GM12801 (cell line): Measurements from ENCODE around the gene TGM5.

Experiments
- TF ChIP-seq, protein P1 (sequence below): IDR thresholded peaks from one replicate; pipeline ENCODE4 v1.5.1; 2011; ENCODE audit warnings: control low read depth; ENCODE audit not compliant: insufficient read length; ENCODE audit errors: extremely low read depth

The TGM5 gene

GRCh38 chr15:43258781-43259180 is 7.9 kb downstream of the TGM5 start:
- TF ChIP-seq, protein P1, sequence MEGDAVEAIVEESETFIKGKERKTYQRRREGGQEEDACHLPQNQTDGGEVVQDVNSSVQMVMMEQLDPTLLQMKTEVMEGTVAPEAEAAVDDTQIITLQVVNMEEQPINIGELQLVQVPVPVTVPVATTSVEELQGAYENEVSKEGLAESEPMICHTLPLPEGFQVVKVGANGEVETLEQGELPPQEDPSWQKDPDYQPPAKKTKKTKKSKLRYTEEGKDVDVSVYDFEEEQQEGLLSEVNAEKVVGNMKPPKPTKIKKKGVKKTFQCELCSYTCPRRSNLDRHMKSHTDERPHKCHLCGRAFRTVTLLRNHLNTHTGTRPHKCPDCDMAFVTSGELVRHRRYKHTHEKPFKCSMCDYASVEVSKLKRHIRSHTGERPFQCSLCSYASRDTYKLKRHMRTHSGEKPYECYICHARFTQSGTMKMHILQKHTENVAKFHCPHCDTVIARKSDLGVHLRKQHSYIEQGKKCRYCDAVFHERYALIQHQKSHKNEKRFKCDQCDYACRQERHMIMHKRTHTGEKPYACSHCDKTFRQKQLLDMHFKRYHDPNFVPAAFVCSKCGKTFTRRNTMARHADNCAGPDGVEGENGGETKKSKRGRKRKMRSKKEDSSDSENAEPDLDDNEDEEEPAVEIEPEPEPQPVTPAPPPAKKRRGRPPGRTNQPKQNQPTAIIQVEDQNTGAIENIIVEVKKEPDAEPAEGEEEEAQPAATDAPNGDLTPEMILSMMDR: no peak

GRCh38 chr15:43256341-43256740 is 10.4 kb downstream of the TGM5 start:
- TF ChIP-seq, protein P1: no peak

DNA sequence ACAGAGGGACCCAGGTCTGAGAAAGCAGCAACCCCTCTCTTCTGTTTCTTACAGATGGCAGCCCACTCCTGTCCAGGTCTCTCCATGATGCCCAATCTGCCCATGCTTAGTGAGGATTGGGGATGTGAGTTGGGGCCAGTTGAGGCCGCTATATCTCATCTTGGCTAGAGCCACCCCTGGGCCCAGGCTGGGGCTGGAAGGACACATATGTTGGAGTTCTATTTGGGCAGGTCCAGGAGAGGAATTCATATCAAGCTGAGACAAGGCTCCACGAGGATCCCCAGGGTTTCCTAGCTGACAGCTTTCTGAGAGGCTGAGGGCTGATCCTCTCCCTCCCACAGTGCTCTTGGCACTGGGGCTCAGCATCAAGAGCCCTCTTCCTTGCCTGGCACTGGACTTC is 11.4 kb downstream of the TGM5 start:
- TF ChIP-seq, protein P1: no peak

DNA sequence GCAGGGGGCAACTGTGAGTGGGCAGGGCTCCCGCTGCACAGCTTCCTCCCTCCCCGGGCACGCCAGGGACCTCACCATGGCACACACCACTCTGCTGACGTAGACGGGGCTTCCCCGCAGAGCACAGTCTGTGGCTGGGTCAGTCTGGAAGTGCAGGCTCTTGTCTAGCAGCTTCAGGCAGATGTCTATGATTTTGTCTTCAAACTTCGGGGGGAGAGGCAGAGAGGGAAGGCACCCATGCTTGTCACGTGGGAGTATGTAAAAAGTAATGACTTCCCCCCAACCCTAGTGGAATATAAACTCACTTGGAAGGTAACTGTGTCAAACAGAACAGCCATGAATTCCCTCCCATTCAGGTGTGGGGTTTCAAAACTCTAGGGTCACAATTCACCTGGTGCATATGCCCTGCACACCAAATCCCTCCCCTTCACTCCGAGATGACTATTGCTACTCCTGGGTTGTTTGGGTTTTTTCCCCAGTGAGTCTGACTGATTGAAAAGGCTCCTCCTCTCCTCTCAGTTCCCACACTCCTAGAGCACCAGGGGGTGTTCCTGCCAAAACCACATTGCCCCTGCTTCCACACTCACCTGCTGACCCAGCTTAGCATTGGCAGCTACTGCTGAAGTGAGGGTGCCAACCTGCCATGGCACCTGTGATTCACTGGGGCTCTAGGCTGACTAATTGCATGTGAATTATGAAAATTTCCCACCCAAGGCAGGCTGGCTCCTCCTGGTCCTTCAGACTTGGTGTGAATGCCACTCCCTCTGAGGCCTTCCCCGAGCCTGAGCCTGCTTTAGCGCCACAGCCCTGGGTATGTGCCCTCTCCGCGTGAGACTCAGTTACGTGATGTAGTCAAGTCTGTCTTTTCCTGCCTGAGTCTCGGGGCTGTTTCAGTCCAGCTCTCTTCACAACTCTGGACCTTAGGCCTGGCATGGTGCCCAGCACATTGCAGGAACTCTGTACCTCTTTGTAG is 13.0 kb downstream of the TGM5 start:
- TF ChIP-seq, protein P1: no peak

DNA sequence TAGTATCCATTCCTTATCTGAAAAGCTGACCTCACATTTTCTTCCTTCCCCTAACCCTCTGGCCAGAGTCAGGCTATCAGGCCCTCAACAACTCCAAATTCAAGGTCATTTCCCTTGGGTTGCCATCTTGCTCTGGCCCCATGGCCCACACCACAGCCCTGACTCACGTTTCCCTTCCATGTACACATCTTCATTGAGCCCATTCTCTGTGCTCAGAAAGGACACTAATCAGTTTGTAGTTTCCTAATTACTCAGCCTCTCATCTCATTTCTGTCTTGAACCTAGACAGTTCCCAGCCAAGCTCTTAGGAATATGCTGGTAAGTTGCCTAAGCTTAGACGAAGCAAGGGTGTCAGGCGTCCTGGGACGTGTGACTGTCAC is 14.9 kb downstream of the TGM5 start:
- TF ChIP-seq, protein P1: no peak

DNA sequence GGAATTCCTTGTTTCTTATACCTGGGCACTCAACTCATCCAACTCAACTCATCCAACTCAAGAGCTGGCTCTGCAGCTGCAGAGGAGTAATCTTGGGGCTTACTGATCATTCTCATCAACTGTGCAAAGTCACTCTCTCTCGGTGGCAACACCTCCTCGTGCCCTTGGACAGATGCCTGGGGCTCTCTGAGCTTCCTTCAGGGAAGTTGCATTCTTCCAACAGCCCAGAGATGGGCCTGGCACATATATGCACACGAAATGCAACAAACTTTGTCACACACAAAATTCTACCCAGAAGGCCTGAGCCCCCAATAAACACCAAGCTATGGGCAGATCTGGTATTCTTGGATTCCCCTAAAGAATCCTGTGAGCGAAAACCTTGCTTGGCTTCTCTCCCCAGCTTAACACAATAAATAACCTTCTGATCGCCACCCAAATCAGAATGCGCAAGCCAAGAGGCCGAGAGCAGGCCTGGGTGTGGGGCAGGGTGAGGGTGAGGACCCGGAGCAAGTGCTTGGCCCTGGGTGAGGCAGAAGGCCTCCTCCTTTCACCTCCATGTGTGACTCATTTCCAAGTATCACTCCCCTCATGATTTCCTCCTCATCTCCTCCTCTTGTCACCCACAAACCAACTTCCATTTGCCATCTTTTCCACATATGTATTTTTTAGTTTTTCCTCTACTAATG is 15.4 kb downstream of the TGM5 start:
- TF ChIP-seq, protein P1: no peak

GRCh38 chr15:43250785-43251184 is 15.9 kb downstream of the TGM5 start:
- TF ChIP-seq, protein P1: no peak
